Measurements from ENCODE around the gene TNPO2.
A peak's percentile ranks its signal among the peaks of the same experiment; 100 is the strongest.

Gene TNPO2

GRCh38 chr19:12723641-12724426 lies at the start of gene TNPO2:
TSS of gene TNPO2 (minus strand) at chr19:12723932. CDS start at chr19:12720977, 2,955 bp downstream.
- peak; percentile 74 for DNase-seq

GRCh38 chr19:12772323-12772722 lies 48.6 kb upstream of the TNPO2 start:
- no peak for DNase-seq

GRCh38 chr19:12770922-12771321 lies 47.2 kb upstream of the TNPO2 start:
- DNase-seq: no peak

- peak; percentile 61 to 73 for DNase-seq
These were observed 46.0 kb upstream of the TNPO2 start for GRCh38 chr19:12769689-12770088.

- DNase-seq: no peak
These were observed 43.9 kb upstream of the TNPO2 start for GRCh38 chr19:12767666-12768065.

- DNase-seq: no peak
These were observed 43.4 kb upstream of the TNPO2 start for GRCh38 chr19:12767150-12767549.

GRCh38 chr19:12766051-12766521 lies 42.4 kb upstream of the TNPO2 start:
- DNase-seq: peak; percentile 62 to 76

GRCh38 chr19:12764698-12765097 lies 41.0 kb upstream of the TNPO2 start:
- no peak for DNase-seq

- no peak for DNase-seq
These were observed 39.4 kb upstream of the TNPO2 start for GRCh38 chr19:12763100-12763499.

GRCh38 chr19:12759686-12760085 lies 36.0 kb upstream of the TNPO2 start:
- DNase-seq: no peak

- DNase-seq: peak; percentile 44 to 65
These were observed 34.0 kb upstream of the TNPO2 start for GRCh38 chr19:12757544-12758274.

- DNase-seq: no peak
These were observed 32.6 kb upstream of the TNPO2 start for GRCh38 chr19:12756150-12756883.

GRCh38 chr19:12754465-12755196 lies 30.9 kb upstream of the TNPO2 start:
- DNase-seq: no peak

GRCh38 chr19:12752056-12752781 lies 28.5 kb upstream of the TNPO2 start:
- no peak for DNase-seq

- DNase-seq: no peak
These were observed 27.9 kb upstream of the TNPO2 start, which contains the start of gene BEST2 for GRCh38 chr19:12751635-12752034. TSS of gene BEST2 (plus strand) at chr19:12751791. CDS start at chr19:12752593, 802 bp downstream.

GRCh38 chr19:12750851-12751250 lies 27.1 kb upstream of the TNPO2 start:
- no peak for DNase-seq

GRCh38 chr19:12749938-12750521 lies 26.3 kb upstream of the TNPO2 start:
- DNase-seq: no peak

GRCh38 chr19:12748489-12748888 lies 24.8 kb upstream of the TNPO2 start:
- no peak for DNase-seq

- no peak for DNase-seq
These were observed 21.6 kb upstream of the TNPO2 start for GRCh38 chr19:12745166-12745897.

- DNase-seq: no peak
These were observed 14.2 kb upstream of the TNPO2 start for GRCh38 chr19:12737835-12738351.
